KOPT-K1 (cell line): ENCODE measurements around the gene ITGBL1.

Experiments used
- H3K27ac ChIP-seq: fragments of 200-600 bp; sonication (generic); 2 replicates; pipeline ENCODE4 v1.5.1; 2016; ENCODE audit warnings: antibody characterized with exemption, mild to moderate bottlenecking, low read depth, low read length; ENCODE audit not compliant: poor library complexity, severe bottlenecking
- H3K36me3 ChIP-seq: fragments of 200-600 bp; sonication (generic); 2 replicates; pipeline ENCODE4 v1.5.1; 2017; ENCODE audit warnings: antibody characterized with exemption, mild to moderate bottlenecking, low read length, moderate library complexity; ENCODE audit not compliant: insufficient read depth
- H3K9me3 ChIP-seq: fragments of 200-600 bp; sonication (generic); 2 replicates; pipeline ENCODE4 v1.5.1; 2017; ENCODE audit warnings: antibody characterized with exemption, low read length, mild to moderate bottlenecking; ENCODE audit not compliant: insufficient read depth, poor library complexity, severe bottlenecking

The ITGBL1 gene

GRCh38 chr13:101552786-101553185, 100.3 kb downstream of the ITGBL1 start:
- H3K9me3 ChIP-seq = no peaks in the 10 kb centered on the region
- no peaks in the 10 kb centered on the region for H3K36me3 ChIP-seq
- H3K27ac ChIP-seq = no peak overlapping the region

GRCh38 chr13:101554420-101555125, 102.1 kb downstream of the ITGBL1 start:
- no peak overlapping the region for H3K27ac ChIP-seq
- H3K36me3 ChIP-seq = no peaks in the 10 kb centered on the region
- no peaks in the 10 kb centered on the region for H3K9me3 ChIP-seq

GRCh38 chr13:101555610-101556009, 103.1 kb downstream of the ITGBL1 start:
- H3K27ac ChIP-seq = no peak overlapping the region
- H3K9me3 ChIP-seq = no peaks in the 10 kb centered on the region
- no peaks in the 10 kb centered on the region for H3K36me3 ChIP-seq

- no peaks in the 10 kb centered on the region for H3K9me3 ChIP-seq
- H3K36me3 ChIP-seq = no peaks in the 10 kb centered on the region
- H3K27ac ChIP-seq = no peak overlapping the region
Observed at GRCh38 chr13:101556676-101557123, 104.2 kb downstream of the ITGBL1 start.

GRCh38 chr13:101565317-101565716, 112.8 kb downstream of the ITGBL1 start:
- Histone ChIP-seq H3K27ac (no peak overlapping the region), H3K36me3 (no peaks in the 10 kb centered on the region), H3K9me3 (no peaks in the 10 kb centered on the region)

- no peaks in the 10 kb centered on the region for H3K36me3 ChIP-seq
- H3K27ac ChIP-seq = no peak overlapping the region
- H3K9me3 ChIP-seq = no peaks in the 10 kb centered on the region
Observed at GRCh38 chr13:101567841-101568240, 115.4 kb downstream of the ITGBL1 start.

GRCh38 chr13:101569807-101570206, 117.3 kb downstream of the ITGBL1 start:
- Histone ChIP-seq H3K9me3 (no peaks in the 10 kb centered on the region), H3K27ac (no peak overlapping the region), H3K36me3 (no peaks in the 10 kb centered on the region)

- Histone ChIP-seq H3K27ac (no peak overlapping the region), H3K9me3 (no peaks in the 10 kb centered on the region), H3K36me3 (no peaks in the 10 kb centered on the region)
Observed at GRCh38 chr13:101570410-101570809, 117.9 kb downstream of the ITGBL1 start.

GRCh38 chr13:101572456-101572855, 120.0 kb downstream of the ITGBL1 start:
- no peaks in the 10 kb centered on the region for H3K36me3 ChIP-seq
- no peak overlapping the region for H3K27ac ChIP-seq
- H3K9me3 ChIP-seq = no peaks in the 10 kb centered on the region

- Histone ChIP-seq H3K36me3 (no peaks in the 10 kb centered on the region), H3K27ac (no peak overlapping the region), H3K9me3 (no peaks in the 10 kb centered on the region)
Observed at GRCh38 chr13:101575581-101575980, 123.1 kb downstream of the ITGBL1 start.

GRCh38 chr13:101576455-101576854, 124.0 kb downstream of the ITGBL1 start:
- no peaks in the 10 kb centered on the region for H3K9me3 ChIP-seq
- no peaks in the 10 kb centered on the region for H3K36me3 ChIP-seq
- no peak overlapping the region for H3K27ac ChIP-seq

GRCh38 chr13:101576977-101577376, 124.5 kb downstream of the ITGBL1 start:
- H3K27ac ChIP-seq = no peak overlapping the region
- no peaks in the 10 kb centered on the region for H3K36me3 ChIP-seq
- H3K9me3 ChIP-seq = no peaks in the 10 kb centered on the region

- H3K9me3 ChIP-seq = no peaks in the 10 kb centered on the region
- H3K27ac ChIP-seq = no peak overlapping the region
- no peaks in the 10 kb centered on the region for H3K36me3 ChIP-seq
Observed at GRCh38 chr13:101579281-101579802, 126.9 kb downstream of the ITGBL1 start.

GRCh38 chr13:101584331-101584730, 131.9 kb downstream of the ITGBL1 start:
- Histone ChIP-seq H3K27ac (no peak overlapping the region), H3K36me3 (no peaks in the 10 kb centered on the region), H3K9me3 (no peaks in the 10 kb centered on the region)

- no peaks in the 10 kb centered on the region for H3K9me3 ChIP-seq
- H3K36me3 ChIP-seq = no peaks in the 10 kb centered on the region
- no peak overlapping the region for H3K27ac ChIP-seq
Observed at GRCh38 chr13:101590479-101590878, 138.0 kb downstream of the ITGBL1 start.

- no peaks in the 10 kb centered on the region for H3K36me3 ChIP-seq
- no peaks in the 10 kb centered on the region for H3K9me3 ChIP-seq
- H3K27ac ChIP-seq = no peak overlapping the region
Observed at GRCh38 chr13:101594936-101595335, 142.5 kb downstream of the ITGBL1 start.
